Brain pericyte (primary cell): Measurements from ENCODE around the gene FAM13B.
"Not testable (repeated sequence)": the region's sequence is repeated elsewhere in the genome, so short reads cannot be mapped to it uniquely, and the experiment has no call there.

Experiments
- DNase-seq: peaks from one replicate; pipeline ENCODE4 v3.0.0-alpha.2; 2012; ENCODE audit warnings: low read depth, low spot score

FAM13B gene

DNA sequence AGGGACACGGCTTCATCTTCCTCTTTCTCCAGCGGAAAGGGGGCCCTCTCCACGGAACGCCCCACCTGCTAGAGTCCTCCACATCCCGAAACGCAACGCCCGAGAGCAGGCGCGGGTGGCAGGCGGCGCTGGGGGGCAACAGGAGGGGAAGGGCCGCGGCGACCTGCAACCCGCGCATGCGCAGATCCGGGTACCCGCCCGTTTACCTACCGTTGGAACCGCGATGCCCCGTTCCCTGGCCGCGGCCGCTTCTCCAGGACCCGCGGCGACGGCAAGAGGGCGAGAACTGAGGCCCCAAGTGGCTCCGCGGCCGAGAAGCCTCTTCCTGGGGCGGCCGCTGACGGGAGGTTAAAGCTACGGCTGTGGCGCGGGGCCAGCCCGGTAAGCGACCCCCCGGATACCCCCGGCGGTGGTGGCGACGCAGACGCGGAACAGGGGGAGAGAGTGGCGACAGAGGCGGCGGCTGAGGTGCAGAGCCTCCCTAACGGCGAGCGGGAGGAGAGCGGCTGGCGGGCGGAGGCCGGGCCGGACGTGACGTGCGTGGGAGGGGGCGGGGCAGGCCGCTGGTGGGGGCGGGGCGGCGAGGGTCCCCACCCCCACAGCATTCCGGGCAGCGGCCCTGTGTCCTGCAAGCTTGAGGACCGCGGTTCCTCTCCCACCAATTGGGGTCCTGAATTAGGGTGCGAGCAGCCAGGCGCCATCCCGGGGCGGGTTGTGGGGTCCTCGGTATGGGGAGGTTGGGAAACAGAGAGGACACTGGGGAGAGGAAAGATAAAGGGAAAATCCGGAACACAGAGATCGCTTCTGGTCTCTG lies at the start of gene FAM13B:
TSS of gene FAM13B (minus strand) at position 508 of the 814 bp plus-strand sequence. CDS start 13,968 bp downstream, outside the sequence.
- no peak for DNase-seq

DNA sequence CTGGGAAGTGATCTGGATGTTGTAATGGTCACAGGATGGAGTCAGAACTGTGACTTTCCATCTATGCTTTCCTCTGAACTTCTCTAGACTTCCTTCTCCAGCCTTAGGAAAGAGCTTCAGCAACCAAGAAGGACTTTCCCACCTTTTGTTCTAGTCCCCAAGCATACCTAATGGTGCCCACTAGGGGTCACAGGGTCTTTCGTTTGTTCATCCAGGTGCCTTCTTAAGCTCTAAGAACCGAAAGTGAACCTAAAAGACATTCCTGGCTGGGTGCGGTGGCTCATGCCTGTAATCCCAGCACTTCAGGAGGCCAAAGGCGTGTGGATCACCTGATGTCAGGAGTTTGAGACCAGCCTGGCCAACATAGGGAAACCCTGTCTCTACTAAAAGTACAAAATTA lies 49.2 kb upstream of the FAM13B start:
- DNase-seq = no peak

DNA sequence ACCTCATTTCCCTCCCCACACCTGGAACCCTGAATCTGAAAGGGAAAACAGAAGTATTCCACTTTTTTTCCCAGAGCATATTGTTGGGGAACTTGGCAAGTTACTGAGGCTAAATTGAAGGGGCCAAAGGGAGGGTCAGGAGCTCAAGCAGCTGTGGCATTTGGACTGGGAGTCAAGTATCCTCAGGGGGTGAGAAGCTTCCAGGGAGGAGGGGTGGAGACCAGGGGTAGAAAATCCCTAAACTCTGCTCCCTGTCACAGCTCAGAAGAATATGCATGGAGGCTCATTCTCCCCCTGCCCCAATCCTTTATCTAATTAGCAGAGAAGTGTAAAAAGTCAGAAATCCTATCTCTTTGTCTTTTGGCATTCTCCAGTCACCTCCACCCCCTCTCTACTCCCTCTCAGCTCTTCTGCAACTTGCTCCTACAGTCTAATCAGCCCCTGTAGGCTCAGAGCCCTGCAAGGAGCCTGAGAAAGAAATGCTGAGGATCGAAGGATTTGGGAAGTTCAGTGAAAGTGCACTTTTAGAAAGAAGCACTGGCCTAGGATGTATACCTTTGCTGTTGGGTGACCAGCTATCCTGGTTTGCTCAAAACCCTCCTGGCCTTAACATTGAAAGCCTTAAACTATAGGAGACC lies 45.2 kb upstream of the FAM13B start:
- DNase-seq = no peak

DNA sequence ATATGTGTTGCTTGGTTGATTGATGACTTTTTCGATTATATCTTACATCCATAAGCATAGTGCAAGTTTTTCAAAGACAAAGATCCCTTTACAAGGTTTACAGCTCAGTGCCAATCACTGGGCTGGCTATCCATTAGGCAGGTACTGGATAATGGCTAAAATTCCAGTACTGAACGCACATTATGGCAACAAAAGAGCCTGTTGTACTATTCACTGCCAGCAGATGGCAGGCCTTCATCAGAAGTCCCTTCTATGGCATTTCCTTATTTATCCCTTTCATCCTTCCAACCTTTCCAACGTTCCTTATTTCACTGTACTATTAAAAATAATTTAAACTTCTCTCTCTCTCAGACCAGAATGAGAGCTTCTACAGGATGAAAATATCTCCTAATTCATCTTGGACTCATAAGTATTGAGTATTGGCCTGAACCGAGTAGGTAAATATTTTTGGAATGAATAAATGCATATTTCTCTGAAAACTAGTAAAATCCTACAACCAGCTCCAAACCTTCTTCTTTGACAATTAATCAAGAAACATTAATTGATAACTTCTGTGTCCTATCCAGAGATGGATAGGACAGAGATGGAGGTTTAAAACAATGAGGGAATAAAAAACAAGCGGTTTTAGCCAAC lies 44.3 kb upstream of the FAM13B start:
- no peak for DNase-seq

DNA sequence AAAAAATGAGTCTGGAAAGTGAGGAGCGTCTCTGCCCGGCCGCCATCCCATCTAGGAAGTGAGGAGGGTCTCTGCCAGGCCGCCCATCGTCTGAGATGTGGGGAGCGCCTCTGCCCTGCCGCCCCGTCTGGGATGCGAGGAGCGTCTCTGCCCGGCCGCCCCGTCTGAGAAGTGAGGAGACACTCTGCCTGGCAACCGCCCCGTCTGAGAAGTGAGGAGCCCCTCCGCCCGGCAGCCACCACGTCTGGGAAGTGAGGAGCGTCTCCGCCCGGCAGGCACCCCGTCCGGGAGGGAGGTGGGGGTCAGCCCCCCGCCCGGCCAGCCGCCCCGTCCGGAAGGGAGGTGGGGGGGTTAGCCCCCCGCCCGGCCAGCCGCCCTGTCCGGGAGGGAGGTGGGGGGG lies 37.1 kb upstream of the FAM13B start:
- not testable (repeated sequence) for DNase-seq

DNA sequence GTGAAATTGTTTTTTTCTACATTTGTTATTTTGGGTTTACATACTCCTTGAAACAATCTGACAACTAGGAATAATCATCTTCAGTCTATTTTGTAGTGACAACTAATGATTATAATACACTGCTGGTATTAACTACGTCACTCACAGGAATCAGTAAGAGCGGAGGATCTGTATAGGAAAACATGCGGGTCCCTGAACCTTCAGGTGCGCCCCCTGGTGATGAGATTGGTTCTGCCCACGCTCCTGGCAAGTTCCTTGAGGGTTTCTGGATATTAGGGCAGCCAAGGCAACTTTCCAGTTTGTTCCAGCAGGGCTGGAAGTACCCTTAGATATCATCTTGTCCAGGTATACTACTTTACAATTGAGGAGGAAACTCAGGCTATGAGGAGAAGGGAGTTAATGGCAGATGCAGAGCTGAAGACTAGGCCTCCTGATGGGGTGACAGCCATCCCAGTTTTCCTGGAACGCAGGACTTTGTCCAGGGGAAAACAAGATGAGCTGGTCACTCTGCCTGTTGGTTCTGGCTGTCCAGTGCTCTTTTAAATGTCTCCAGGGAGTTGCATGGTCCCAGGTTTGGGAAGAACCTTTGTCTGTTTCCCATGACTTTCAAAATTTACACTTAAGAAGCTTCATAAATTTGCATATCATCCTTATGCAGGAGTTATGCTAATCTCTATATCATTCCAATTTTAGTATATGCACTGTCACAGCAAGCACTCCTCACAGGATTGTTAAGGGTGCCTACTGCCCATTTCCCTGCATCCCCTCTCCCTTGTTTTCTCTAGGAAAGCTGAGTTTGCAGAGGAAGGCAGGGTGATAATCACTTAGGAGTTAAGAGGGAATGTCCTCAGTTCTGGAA lies 36.1 kb upstream of the FAM13B start:
- DNase-seq = peak; percentile 49

DNA sequence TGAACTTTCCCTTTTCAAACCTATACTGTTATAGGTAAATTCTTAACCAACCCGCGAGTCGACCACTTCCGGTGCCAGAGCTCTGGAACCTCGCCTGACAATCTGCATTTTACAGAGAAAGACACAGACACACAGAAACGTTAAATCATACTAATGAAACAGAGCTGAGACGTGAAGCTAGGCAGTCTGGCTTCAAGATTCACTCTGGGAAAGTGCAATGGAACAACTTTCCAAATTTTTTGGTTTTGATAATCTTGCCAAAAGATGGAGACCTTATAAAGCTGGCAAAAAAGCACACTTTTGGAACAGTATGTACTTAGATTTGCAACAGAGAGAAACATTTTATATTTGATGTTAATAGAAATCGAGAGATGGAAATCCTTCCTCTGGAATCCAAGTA lies 35.1 kb upstream of the FAM13B start:
- no peak for DNase-seq

DNA sequence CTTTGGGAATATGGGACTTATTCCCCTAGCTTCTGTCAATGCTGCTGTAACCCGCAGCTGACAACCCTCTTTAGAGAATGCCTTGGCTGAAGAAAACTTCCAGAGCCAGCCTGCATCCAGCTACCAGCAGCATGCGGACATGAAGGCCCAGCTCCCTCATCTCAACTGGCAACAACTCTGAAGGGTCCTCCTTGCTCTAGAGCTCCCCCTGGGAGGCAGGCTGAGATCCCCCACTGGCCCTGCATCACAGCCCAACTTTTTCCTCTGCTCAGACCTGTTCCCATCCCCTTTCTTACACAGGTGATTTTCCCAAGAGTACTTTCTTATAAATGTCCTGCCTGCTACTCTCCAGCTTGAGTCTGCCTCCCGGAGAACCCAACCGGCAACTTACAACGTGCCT lies 32.2 kb upstream of the FAM13B start:
- DNase-seq = no peak

DNA sequence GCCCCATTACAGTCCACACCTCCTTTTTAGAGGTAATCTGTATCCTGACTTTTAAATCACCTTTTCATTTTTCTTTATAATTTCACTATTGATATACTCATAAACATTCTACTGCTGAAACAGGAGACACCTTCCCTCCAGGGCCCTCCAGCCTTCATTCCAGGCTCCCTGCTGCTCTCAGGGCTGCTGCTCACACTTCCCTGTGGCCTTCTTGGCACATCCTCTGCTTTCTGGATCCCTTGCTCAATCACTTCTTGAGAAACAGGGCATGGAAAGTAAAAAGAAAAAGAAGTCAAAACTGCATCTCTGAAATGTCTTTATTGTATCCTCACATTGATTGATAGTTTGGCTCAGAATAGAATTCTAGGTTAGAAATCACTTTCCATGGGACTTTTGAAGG lies 31.6 kb upstream of the FAM13B start:
- no peak for DNase-seq

DNA sequence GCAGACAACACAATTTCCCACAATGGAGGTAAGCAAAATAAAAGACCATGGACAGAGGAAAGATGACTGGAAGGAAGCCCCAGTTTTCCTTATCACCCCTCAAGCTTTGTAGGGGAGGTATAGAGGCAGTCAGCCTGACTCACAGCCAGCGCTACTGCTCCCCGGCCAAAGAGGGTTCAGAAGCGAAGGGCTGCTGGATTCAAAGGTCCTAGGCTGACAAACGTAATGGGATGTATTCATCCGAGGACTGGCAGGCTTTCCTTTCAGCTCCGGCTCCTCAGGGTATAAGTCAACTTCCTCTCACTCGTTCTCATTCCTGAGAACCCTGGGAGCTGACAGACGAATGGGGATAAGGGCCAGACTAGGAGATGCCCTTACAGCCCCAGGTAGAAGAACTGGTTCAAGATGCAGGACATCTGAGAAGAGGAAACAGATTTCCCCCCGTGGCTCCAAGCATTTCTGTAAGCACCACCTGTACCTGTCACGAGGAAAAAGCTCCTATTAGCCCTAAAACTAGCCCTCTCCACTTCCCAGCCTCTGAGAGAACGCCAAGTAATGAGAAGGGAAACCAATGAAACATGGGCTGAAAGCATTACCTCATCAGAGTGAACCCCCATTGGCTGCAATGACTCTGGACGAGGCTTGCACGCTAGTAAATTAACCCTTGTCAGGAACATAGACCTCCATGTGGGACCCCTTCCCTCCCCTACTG lies 22.1 kb upstream of the FAM13B start:
- DNase-seq = no peak

DNA sequence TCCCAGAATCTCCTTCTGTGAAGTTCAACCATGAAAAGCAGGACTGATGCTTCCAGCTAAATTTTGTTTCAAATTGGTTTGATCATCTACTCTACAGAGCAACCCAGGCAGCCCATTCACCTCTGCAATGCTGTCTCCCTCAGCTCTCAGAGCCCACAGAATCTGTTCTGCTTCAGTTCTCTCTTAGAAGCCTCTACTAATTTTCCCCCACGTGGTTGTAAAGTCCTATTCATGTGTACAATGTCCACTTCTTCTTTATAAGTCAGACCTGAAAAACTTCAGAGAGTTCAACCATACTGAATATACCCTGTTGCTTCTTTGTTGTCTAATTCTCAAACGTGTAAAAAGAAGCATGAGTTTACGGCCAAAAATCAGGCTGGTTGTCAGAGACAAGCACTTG lies 21.3 kb upstream of the FAM13B start:
- no peak for DNase-seq

DNA sequence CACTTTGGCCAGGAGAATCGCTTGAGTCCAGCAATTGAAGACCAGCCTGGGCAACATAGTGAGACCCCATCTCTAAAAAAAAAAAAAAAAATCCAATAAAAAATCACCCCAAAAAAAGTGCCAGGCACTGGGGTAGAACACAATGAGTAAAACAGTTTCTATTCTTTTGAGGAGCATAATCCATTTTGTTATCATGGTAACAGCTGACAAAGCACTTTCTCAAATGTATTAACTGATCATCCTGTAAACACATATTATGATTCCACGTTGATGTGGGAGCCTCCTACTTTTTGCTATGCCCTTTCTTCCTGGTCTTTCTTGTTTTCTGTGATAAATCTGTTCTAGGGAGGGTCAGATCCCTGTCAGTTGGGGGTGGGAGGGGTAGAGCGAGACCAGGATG lies 20.7 kb upstream of the FAM13B start:
- DNase-seq = no peak

DNA sequence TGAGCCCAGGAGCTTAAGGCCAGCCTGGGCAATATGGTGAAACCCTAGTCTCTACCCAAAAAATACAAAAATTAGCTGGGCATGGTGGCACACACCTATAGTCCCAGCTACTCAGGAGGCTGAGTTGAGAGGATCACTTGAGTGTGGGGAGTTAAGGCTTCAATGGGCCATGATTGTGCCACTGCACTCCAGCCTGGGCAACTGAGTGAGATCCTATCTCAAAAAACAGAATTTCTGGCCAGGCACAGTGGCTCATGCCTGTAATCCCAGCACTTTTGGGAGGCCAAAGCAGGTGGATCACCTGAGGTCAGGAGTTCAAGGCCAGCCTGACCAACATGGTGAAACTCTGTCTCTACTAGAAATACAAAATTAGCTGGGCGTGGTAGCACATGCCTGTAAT lies 19.8 kb upstream of the FAM13B start:
- DNase-seq = not testable (repeated sequence)

DNA sequence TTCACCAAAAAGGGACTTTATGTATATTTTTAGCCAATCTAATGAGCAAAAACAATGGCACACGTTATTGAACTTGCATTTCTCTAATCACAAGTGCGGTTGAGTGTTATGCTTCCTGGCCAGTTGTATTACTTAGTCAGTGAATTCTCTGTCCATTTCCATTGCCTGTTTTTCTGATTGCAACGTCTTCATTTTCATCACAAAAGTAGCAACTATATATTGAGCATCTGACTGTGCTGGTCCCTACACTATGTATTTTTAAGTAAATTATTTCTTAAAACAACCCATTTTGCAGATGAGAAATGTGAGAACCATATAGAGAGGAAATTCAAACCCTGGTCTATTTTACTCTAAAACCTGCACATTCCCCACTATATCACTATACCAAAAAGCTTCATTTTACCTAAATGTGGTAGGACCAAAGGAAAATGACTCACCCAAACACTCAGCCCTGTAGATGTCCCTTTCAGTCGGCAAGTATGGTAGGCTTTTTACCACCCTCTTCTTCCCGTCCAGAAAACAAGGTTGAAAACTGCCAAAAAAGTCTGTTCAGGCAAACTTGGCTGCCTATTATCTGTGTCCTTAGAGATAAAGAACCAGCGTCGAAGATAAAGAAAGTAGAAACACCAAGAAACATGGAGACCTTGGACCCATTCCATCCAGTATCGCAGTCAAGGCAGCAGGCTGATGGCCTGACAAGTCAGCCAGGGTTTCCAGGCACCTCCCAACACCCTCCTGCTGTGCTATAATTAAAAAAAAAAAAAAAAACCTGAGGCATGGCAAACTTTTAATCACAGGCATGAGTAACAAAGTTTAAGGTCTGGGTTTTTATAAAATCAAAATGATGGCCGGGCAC lies 18.8 kb upstream of the FAM13B start:
- DNase-seq = no peak

DNA sequence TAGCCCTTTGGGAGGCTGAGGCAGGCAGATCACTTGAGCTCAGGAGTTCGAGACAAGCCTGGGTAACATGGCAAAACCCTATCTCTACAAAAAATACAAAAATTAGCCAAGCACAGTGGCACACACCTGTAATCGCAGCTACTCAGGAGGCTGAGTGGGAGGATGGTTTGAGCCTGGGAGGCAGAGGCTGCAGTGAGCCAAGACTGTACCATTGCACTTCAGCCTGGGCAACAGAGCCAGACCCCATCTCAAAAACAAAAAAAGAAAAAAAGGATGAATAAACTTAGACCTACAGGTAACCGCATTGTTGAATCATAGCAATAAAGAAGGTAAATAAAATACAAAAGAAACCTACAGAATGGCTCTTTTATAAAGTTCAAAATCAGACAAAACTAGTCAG lies 12.4 kb upstream of the FAM13B start:
- DNase-seq = not testable (repeated sequence)

DNA sequence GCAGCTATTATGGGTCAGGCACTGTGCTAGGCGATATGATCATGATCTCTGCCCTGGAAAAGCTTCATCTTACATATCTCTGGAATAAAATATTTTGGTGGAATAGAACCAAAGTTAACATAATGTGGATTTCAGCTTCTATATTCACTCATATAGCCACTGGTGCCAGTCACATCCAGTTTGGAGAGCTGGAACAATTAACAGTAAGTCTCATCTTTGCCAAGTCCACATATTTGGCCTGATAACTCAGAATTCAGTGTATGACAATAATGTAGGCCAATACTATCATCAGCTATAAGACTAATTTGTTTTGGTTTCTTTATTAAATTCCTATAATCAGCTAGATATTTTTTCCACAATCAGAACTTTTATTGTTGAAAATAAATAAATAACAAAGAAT lies 5.9 kb upstream of the FAM13B start:
- no peak for DNase-seq

DNA sequence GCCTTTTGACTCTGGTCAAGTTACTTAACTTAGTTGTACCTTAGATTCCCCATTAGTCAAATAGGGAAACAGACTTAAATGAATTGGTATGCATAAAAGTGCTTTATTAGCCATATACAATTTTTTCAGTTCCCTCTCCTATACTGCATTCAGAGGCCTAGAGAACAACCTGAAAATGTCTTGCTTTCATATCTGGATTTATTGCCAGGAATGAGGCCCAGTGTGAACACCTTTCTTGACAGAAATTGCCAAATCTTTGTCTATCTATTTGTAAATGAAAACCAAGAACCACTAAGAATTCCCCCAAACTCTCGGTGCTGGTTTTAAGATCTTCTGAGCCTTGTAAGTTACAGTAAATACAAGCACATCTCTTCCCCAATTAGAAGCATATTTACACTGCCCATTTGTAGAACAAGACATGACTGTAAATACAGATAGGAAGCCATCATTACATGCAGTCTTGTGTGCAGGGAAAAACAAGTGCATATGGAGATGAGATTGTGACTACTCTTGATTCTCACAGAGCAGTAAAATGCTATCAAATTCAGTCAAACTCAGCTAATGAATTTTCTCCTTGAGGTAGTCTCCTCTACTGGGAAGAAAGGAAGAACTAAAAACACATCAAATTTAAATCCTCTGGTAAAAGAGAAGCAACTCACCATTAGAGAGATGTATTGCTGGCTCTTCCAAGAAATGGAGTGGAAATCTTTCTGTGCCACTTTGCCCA lies 5.2 kb upstream of the FAM13B start:
- no peak for DNase-seq

DNA sequence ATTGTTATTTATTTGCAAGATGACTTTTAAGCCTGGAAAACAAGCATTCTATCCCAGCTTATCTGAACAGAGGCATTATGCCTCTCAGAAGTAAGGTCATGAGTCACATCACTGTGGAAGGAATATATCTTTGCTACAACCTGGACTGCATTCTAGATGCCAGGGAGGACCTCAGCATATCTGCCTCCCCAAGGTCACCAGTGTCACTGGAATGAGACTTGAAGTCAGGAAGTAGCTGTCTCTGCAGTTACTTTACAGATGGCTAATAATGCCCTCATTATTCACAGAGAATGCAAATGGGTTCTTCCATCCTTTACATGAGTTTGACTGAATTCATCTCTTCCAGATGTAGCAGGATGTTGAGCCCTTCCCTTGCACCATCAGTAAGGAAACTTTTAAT lies 4.4 kb upstream of the FAM13B start:
- no peak for DNase-seq
